CMK (cell line): ENCODE measurements around the gene FBXO15.

Experiments used
- DNase-seq: peaks from one replicate; pipeline ENCODE4 v3.0.0-alpha.2; 2010; ENCODE audit warnings: low read depth

The FBXO15 gene

GRCh38 chr18:74113711-74114110, 33.9 kb downstream of the FBXO15 start:
- no peak for DNase-seq

GRCh38 chr18:74110976-74111375, 36.7 kb downstream of the FBXO15 start:
- DNase-seq: no peak

GRCh38 chr18:74110149-74110548, 37.5 kb downstream of the FBXO15 start:
- no peak for DNase-seq

GRCh38 chr18:74108460-74108859, 39.2 kb downstream of the FBXO15 start:
- DNase-seq: no peak

- DNase-seq: no peak
Observed at GRCh38 chr18:74097803-74098202, 49.8 kb downstream of the FBXO15 start.

GRCh38 chr18:74092922-74093321, 54.7 kb downstream of the FBXO15 start:
- DNase-seq: no peak

GRCh38 chr18:74084184-74084855, 63.3 kb downstream of the FBXO15 start:
- no peak for DNase-seq

- no peak for DNase-seq
Observed at GRCh38 chr18:74083557-74083952, 64.1 kb downstream of the FBXO15 start.

GRCh38 chr18:74082742-74083556, 64.7 kb downstream of the FBXO15 start:
- no peak for DNase-seq

- no peak for DNase-seq
Observed at GRCh38 chr18:74081966-74082741, 65.5 kb downstream of the FBXO15 start.

GRCh38 chr18:74078257-74078656, 69.4 kb downstream of the FBXO15 start:
- DNase-seq: no peak

GRCh38 chr18:74074668-74075564, 72.7 kb downstream of the FBXO15 start:
- DNase-seq: no peak

GRCh38 chr18:74073957-74074667, 73.5 kb downstream of the FBXO15 start:
- no peak for DNase-seq

- no peak for DNase-seq
Observed at GRCh38 chr18:74069178-74070050, 78.2 kb downstream of the FBXO15 start.

GRCh38 chr18:74068296-74068695, 79.3 kb downstream of the FBXO15 start:
- no peak for DNase-seq

- no peak for DNase-seq
Observed at GRCh38 chr18:74066018-74066417, 81.6 kb downstream of the FBXO15 start.

GRCh38 chr18:74065366-74065765, 82.3 kb downstream of the FBXO15 start:
- DNase-seq: no peak

- no peak for DNase-seq
Observed at GRCh38 chr18:74064510-74064909, 83.1 kb downstream of the FBXO15 start.

- no peak for DNase-seq
Observed at GRCh38 chr18:74063557-74063956, 84.1 kb downstream of the FBXO15 start.

GRCh38 chr18:74063023-74063422, 84.6 kb downstream of the FBXO15 start:
- DNase-seq: no peak
